22Rv1 (cell line): ENCODE data around the gene PBX1.

Experiments
- H3K27ac ChIP-seq: fragments of 450-650 bp; 2 replicates; pipeline ENCODE4 v1.5.1; 2017
- ZFX ChIP-seq: fragments of 450-650 bp; IDR thresholded peaks from 2 replicates; pipeline ENCODE4 v1.6.1; 2017; ENCODE audit warnings: antibody characterized with exemption, borderline replicate concordance
- TF ChIP-seq, protein P1 (sequence below): fragments of 450-650 bp; IDR thresholded peaks from 2 replicates; pipeline ENCODE4 v1.5.1; 2017; ENCODE audit warnings: mild to moderate bottlenecking

The PBX1 gene

DNA sequence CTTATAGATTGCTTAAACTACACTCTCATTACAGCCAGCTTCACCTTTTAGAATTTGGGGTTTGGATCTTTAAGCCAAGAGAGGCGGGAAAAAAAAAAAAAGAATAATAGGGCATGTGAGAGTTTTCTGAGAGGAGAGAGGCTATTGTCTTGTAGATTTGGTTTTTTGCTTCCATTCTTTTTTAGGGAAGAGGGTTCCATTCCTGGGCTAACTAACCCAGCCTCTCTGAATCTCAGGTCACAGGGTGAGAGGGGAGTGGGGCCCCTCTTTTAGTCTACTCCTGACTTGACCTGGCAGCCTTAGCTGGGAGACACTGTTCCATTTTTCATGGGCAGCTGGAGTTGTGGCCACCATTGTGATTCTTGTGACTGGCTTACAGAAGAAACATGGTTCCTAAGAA, 24.2 kb downstream of the PBX1 start:
- H3K27ac ChIP-seq: no peak overlapping the region
- TF ChIP-seq, protein P1, sequence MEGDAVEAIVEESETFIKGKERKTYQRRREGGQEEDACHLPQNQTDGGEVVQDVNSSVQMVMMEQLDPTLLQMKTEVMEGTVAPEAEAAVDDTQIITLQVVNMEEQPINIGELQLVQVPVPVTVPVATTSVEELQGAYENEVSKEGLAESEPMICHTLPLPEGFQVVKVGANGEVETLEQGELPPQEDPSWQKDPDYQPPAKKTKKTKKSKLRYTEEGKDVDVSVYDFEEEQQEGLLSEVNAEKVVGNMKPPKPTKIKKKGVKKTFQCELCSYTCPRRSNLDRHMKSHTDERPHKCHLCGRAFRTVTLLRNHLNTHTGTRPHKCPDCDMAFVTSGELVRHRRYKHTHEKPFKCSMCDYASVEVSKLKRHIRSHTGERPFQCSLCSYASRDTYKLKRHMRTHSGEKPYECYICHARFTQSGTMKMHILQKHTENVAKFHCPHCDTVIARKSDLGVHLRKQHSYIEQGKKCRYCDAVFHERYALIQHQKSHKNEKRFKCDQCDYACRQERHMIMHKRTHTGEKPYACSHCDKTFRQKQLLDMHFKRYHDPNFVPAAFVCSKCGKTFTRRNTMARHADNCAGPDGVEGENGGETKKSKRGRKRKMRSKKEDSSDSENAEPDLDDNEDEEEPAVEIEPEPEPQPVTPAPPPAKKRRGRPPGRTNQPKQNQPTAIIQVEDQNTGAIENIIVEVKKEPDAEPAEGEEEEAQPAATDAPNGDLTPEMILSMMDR: no peak
- no peak for TF ChIP-seq ZFX

DNA sequence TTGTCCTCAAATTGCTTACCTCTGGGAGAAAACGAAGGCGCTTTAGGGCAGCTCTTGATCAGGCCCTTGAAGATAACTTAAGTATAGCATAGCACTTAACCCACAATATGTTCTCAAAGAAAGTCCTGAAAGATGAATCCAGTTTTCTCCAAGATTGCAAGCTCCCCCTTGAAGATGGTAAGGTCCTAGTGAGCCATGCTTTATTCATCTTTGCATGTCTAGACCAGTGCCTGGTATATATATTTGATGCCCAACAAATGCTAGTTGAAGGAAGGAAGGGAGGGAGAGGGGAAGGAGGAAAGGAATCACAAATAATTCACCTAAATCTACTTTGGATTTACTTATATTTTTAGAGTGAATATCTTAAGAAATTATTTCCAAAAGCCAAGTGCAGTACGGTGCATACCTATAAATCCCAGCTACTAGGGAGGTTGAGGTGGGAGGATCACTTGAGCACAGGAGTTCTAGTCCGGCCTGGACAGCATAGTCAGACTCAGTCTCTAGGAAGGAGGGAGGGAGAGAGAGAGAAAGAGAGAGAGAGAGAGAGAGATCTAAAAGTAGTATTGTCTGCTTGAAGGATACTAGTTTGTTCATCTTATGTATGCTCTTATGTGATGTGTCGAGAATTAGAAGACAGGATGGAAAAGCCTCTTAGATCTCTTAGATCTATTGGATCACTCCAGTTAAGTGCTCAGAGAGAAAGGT, 25.0 kb downstream of the PBX1 start:
- TF ChIP-seq ZFX: no peak
- TF ChIP-seq, protein P1: no peak
- H3K27ac ChIP-seq: no peak overlapping the region

DNA sequence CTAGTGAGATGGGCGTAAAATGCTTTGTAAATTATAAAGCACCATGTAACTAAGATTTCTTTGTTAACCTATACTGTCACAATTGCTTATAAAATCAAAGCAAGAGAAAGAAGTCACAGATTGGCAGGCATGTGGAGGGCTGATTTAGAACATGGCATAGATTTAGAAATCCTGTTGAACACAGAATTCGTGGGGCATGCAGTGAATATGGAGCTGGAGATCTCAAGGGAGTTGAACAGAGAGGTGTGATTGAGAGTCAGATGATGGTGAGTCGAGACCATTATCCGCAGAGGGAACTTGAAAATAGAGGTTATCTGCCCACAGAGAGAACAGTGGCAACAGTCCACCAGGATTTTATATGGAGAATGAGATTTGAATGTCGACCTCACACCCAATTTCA, 27.6 kb downstream of the PBX1 start:
- TF ChIP-seq, protein P1: no peak
- no peak for TF ChIP-seq ZFX
- H3K27ac ChIP-seq: no peak overlapping the region

DNA sequence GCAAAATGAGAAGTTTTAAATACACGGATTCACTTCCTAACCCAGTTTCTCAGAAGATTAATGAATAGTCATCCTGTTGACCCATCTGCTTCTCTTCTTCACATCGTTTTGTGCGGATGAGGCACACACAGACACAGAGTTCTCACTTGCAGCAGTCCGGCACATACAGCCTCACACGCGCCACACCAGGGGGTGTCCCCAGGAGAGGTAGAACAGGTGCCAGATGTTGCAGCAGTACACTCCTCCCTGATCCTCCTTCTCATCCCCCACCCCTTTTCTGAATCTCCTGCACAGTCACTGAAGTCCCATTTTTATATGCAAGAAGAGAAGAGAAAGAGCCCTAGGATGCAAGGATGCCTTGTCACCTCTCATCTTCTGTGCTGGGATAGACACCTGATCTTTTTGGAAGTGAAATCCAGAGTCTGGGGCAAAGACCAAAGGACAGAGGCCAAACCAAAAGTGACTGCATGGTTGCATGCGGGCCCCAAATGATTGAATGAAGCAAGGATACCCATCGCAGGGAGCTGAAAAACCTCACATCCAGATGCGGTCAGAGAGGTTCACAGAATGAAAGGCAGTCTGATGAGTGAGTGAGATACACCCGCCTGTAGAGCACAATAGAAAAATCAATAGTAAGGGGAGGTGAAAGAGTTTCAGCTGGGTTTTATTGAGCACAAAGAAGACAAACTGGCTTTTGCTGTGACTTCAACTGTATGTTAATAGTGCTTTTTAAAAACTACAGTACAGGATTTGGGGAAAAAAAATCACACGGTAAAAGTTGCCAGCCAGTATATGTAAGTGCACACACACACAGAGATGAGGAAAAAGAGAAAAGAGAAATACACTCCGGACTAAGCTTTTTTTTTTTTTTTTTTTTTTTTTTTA, 28.9 kb downstream of the PBX1 start:
- no peak for TF ChIP-seq ZFX
- TF ChIP-seq, protein P1: no peak
- H3K27ac ChIP-seq: no peak overlapping the region

DNA sequence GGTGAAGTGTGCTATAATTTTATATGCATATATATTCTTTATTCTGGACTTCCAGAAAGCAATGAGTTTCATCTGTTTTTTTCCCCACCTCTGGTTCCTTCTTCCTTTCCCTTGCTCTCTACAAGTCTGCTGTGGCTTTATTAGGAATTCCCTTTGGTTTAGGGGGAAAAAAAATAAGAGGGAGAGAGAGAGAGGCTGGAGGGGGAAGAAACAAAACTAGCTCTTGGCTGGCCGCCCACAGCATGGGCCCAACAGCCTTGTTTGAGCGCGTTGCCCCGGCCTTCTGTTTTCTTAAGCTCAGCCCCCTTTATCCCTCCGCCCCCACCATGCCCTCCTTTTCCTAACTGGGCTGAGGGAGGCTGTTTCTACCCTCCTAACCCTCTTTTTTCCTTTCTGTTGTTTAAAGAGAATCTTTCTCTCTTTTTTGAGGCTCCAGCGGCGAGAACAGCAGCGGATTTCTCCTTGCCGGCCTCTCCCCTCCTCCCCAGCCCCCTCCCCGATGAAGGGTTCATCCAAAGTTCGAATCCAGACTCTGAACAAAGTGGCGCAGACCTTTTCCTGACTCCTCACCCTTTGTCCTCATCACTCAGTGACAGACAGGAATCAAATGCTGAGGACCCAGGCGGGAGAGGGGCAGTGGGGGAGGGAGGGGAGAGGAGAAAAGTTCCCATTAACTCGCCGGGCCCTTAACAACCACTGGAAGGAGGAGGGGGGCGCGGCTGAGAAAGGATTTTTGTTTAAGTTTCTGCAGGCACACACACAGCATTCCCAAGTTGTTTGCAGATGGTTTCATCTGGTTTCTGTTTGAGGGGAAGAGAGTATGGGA, 29.7 kb downstream of the PBX1 start:
- no peak for TF ChIP-seq ZFX
- TF ChIP-seq, protein P1: no peak
- no peak overlapping the region for H3K27ac ChIP-seq

DNA sequence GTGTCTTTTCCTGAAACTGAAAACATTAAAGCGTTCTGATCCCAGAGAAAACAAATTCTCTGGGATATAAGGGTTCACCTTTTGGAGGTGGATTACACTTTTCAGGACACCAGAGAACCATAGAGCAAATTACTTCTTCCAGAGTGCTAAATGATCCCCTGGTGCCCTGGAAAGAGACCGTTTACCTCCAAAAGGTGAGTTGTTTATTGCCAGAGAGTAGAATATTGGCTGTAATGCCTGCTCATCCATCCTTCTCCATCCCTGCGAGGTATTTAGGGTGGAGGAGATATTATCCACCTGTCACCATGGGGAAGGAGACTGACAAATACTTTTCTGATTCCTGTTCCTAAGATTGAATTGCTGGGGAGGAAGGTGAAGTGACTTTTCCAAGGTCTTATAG, 30.4 kb downstream of the PBX1 start:
- TF ChIP-seq ZFX: no peak
- TF ChIP-seq, protein P1: no peak
- H3K27ac ChIP-seq: no peak overlapping the region
